ENCODE data around the gene HOXD12.

The HOXD12 gene

GRCh38 chr2:176078541-176079284 lies 20.9 kb upstream of the HOXD12 start:
- H3K27me3 ChIP-seq: peaks cover 29 to 99% of the 10 kb centered on the region in 2 donors
- intact Hi-C loops (cut with DNase I; ENCODE audit: low total_unique reads): no loop called here

GRCh38 chr2:176079285-176079830 lies 20.2 kb upstream of the HOXD12 start:
- Histone ChIP-seq H3K9me3 (peaks cover 0 to 7% (median 0%) of the 10 kb centered on the region in 3 donors), H3K27me3 (peaks cover 29 to 99% of the 10 kb centered on the region in 2 donors), H3K36me3 (no peaks in the 10 kb centered on the region), H3K4me1 (peaks cover 0 to 37% (median 21%) of the 10 kb centered on the region in 4 donors), H3K4me3 (peak overlapping the region in 1 of 2 donors; percentile 35), H3K27ac (no peak overlapping the region)
- no peak for TF ChIP-seq CTCF (IDR thresholded peaks at IDR 0.05)
- intact Hi-C loops (cut with DNase I; ENCODE audit: low total_unique reads): no loop called here
- DNase-seq: no peak

More at GRCh38 chr2:176078541-176079284, 20.9 kb upstream of the HOXD12 start:
- no peaks in the 10 kb centered on the region for H3K36me3 ChIP-seq
- peaks cover 0 to 37% (median 21%) of the 10 kb centered on the region in 4 donors for H3K4me1 ChIP-seq
- no peak for TF ChIP-seq CTCF (IDR thresholded peaks at IDR 0.05)
- peaks cover 0 to 6% (median 0%) of the 10 kb centered on the region in 3 donors for H3K9me3 ChIP-seq
- no peak overlapping the region for H3K27ac ChIP-seq
- H3K4me3 ChIP-seq: no peak overlapping the region
- DNase-seq: no peak

- TF ChIP-seq CTCF (IDR thresholded peaks at IDR 0.05): peak; percentile 46 to 48
- intact Hi-C loops (cut with DNase I; ENCODE audit: low total_unique reads): no loop called here
- Histone ChIP-seq H3K27me3 (peaks cover 29 to 99% of the 10 kb centered on the region in 2 donors), H3K9me3 (peaks cover 0 to 7% (median 0%) of the 10 kb centered on the region in 3 donors), H3K4me1 (peaks cover 0 to 42% (median 24%) of the 10 kb centered on the region in 4 donors), H3K36me3 (no peaks in the 10 kb centered on the region), H3K4me3 (peak overlapping the region; percentile 6 to 35), H3K27ac (no peak overlapping the region)
- DNase-seq: no peak
These were observed 19.6 kb upstream of the HOXD12 start for GRCh38 chr2:176079831-176080539.

GRCh38 chr2:176080540-176081375 lies 18.8 kb upstream of the HOXD12 start:
- intact Hi-C loops (cut with DNase I; ENCODE audit: low total_unique reads): no loop called here
- no peaks in the 10 kb centered on the region for H3K36me3 ChIP-seq
- H3K27ac ChIP-seq: no peak overlapping the region
- H3K4me3 ChIP-seq: peak overlapping the region; percentile 6 to 35
- H3K9me3 ChIP-seq: peaks cover 0 to 7% (median 0%) of the 10 kb centered on the region in 3 donors
- H3K27me3 ChIP-seq: peaks cover 29 to 99% of the 10 kb centered on the region in 2 donors
- TF ChIP-seq CTCF (IDR thresholded peaks at IDR 0.05): no peak
- peaks cover 0 to 50% (median 32%) of the 10 kb centered on the region in 4 donors for H3K4me1 ChIP-seq
- peak in 1 of 2 donors; percentile 48 for DNase-seq

GRCh38 chr2:176081376-176081836 lies 18.2 kb upstream of the HOXD12 start:
- Histone ChIP-seq H3K9me3 (peaks cover 0 to 7% (median 0%) of the 10 kb centered on the region in 3 donors), H3K4me1 (peaks cover 0 to 56% (median 37%) of the 10 kb centered on the region in 4 donors), H3K36me3 (no peaks in the 10 kb centered on the region), H3K27ac (no peak overlapping the region), H3K27me3 (peaks cover 31 to 99% of the 10 kb centered on the region in 2 donors), H3K4me3 (no peak overlapping the region)
- intact Hi-C loops (cut with DNase I; ENCODE audit: low total_unique reads): no loop called here
- DNase-seq: no peak
- no peak for TF ChIP-seq CTCF (IDR thresholded peaks at IDR 0.05)

Data from tibial artery (tissue), 4 donors.